Fibroblast of mammary gland (primary cell): ENCODE data around the gene DNAH12.
A peak's percentile ranks its signal among the peaks of the same experiment; 100 is the strongest.

Experiments used
- DNase-seq: peaks from one replicate; pipeline ENCODE4 v3.0.0-alpha.2; 2010; ENCODE audit warnings: low read depth
- H3K4me3 ChIP-seq: 2 replicates; pipeline ENCODE4 v1.5.1; 2011; ENCODE audit warnings: low read depth, mild to moderate bottlenecking, low read length, moderate library complexity; ENCODE audit not compliant: control insufficient read depth
- TF ChIP-seq, protein P1 (sequence below): conservative IDR thresholded peaks from 2 replicates; pipeline ENCODE4 v1.5.1; 2011; ENCODE audit warnings: low read depth, low read length, inconsistent platforms; ENCODE audit not compliant: control insufficient read depth, insufficient read depth

The DNAH12 gene

DNA sequence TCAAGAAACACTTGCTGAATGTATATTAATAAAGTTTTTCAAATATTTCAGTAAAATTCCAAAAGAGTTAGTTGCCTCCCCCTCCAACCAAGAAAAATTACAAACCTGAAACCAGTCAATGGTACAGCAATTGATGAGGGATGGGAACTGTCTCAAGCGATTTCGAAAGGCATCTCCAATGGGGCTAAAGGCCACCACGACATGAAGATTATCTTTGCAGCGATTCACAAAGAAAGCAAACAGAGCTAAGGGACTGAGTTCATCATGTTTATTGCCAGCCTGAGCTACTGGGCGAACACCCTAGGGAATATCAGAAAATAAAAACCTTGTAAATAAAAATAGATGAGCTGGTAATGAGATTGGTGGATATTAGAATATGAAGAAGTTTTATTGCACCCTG lies 152.4 kb downstream of the DNAH12 start:
- H3K4me3 ChIP-seq, result no peak overlapping the region
- DNase-seq, result no peak
- TF ChIP-seq, protein P1, sequence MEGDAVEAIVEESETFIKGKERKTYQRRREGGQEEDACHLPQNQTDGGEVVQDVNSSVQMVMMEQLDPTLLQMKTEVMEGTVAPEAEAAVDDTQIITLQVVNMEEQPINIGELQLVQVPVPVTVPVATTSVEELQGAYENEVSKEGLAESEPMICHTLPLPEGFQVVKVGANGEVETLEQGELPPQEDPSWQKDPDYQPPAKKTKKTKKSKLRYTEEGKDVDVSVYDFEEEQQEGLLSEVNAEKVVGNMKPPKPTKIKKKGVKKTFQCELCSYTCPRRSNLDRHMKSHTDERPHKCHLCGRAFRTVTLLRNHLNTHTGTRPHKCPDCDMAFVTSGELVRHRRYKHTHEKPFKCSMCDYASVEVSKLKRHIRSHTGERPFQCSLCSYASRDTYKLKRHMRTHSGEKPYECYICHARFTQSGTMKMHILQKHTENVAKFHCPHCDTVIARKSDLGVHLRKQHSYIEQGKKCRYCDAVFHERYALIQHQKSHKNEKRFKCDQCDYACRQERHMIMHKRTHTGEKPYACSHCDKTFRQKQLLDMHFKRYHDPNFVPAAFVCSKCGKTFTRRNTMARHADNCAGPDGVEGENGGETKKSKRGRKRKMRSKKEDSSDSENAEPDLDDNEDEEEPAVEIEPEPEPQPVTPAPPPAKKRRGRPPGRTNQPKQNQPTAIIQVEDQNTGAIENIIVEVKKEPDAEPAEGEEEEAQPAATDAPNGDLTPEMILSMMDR, result no peak

DNA sequence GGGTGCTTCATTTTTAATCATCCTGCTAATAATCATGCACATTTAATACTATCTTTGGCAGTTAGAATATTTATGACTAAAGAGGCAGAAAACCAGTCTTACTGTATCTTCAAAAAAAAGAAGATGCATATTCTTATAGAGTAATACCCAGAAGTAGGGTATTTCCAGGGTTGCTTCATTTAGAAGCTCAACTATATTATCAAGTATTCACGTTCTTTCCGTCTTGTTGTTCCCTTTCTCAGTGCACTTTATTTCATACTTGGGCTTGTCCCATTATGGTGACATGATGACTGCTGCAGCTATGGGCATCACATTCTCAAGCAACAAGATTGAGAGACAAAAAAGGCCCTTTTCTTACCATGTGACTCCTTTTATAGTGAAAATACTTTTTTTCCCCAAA lies 154.9 kb downstream of the DNAH12 start:
- no peak overlapping the region for H3K4me3 ChIP-seq
- DNase-seq, result no peak
- TF ChIP-seq, protein P1, result no peak

DNA sequence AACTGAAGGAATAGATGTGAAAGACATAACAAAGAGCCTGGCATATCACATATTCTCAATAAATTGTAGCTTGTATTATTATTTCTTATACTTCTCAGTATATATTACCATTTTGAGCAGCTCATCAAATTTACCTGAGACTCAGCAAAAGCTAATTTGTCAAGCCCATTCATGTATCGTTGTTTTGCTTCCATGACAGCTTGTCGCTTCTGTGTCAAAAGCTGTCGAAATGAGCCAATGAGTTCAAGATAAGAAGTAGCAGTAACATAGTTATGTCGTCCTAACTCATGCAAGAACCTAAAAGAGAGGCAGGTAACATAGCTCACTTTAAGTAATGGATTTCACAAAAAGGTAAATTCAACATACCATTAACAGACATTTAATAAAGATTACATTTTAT lies 157.8 kb downstream of the DNAH12 start:
- DNase-seq, result no peak
- H3K4me3 ChIP-seq, result no peak overlapping the region
- TF ChIP-seq, protein P1, result no peak

DNA sequence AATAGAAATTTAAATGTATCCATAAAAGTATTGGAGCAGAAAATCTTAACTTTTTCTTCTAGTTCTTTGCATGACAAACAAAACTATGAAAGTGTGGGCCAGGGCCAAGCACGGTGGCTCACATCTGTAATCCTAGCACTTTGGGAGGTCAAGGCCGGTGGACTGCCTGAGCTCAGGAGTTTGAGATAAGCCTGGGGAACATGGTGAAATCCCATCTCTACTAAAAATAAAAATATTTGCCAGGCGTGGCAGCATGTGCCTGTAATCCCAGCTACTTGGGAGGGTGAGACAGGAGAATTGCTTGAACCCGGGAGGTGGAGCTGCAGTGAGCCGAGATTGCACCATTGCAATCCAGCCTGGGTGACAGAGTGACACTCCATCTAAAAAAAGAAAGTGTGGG lies 158.6 kb downstream of the DNAH12 start:
- no peak for DNase-seq
- TF ChIP-seq, protein P1, result no peak
- no peak overlapping the region for H3K4me3 ChIP-seq

DNA sequence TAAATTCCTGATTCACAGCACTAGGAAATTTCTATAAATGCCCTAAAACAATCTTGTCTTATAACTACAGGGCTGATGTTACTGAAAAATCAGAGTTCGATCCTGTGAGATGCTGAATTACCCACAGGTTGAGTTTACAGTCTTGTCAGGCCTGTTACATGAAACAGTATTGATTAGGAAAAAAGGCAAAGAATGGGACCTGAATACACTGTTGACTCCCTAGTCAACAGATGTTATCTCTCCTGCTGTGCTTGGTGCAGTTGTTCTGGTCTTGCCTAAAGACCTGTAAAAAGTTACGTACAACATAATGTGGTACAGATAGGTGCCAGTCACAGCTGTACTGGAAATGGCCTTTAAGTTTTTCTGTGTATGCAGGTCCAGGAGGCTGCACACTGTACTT lies 160.3 kb downstream of the DNAH12 start:
- TF ChIP-seq, protein P1, result no peak
- H3K4me3 ChIP-seq, result no peak overlapping the region
- no peak for DNase-seq

DNA sequence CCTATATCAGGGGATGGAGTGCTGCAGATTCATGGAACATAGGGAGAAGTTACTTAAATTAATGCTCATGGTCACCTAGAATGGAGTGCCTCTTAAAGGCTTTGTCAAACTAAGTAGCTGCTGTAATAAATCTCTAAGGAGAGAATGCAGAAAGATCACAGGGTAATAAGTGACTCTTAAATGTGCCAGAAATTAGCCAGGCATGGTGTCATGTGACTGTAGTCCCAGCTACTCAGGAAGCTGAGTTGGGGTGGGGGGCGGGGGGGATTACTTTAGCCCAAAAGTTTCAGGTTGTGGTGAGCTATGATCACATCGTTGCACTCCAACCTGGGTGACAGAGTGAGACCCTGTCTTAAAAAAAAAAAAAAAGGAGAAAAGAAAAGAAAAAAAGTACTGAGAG lies 160.7 kb downstream of the DNAH12 start:
- DNase-seq, result no peak
- no peak overlapping the region for H3K4me3 ChIP-seq
- TF ChIP-seq, protein P1, result no peak

DNA sequence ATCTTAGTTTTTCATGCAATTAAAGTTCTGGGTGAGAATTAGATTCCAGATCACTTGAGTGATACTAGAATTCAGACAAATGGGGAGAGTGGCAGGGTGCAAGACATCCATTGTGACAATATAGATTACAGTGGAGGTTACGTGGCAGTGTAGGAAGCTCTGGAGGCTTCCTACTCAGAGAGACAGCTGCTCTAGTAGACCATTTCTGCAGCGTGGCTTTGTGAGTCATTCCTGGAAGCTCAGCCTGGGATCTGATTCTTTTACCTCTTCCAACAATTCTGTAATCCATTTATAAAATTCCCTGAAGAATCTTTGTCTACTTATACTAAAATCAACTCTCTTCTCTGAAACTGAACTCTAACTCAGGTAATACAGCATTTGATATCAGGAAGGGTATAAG lies 161.2 kb downstream of the DNAH12 start:
- TF ChIP-seq, protein P1, result no peak
- H3K4me3 ChIP-seq, result no peak overlapping the region
- DNase-seq, result peak; percentile 44
